K562 (cell line): ENCODE data around the gene KLF1. TPM values are rescaled to one million over a fixed set of nuclear protein-coding genes. Genes with fewer than 3 reads are reported as not detected.

Experiments used
- ARNT ChIP-seq, 2 experiments: fragments of 450-650 bp; IDR thresholded peaks; 2 replicates each; pipeline ENCODE4 v1.6.1; 2016; ENCODE audit warnings: mild to moderate bottlenecking in 1 of 2
- BRCA1 ChIP-seq, 2 experiments: fragments of 450-650 bp in 1 of 2; sonication (generic) in 1 of 2; formaldehyde crosslinking in 1 of 2; IDR thresholded peaks; 2 replicates each; pipeline versions ENCODE4 v1.5.0 to v1.6.1; 2017 to 2020; ENCODE audit warnings: mild to moderate bottlenecking in 1 of 2, missing genetic modification reagents in 1 of 2
- CCAR2 ChIP-seq: fragments of 200-400 bp; formaldehyde crosslinking; IDR thresholded peaks from 2 replicates; pipeline ENCODE4 v1.6.1; 2017; ENCODE audit warnings: mild to moderate bottlenecking, low read depth, low read length
- CCNT2 ChIP-seq: IDR thresholded peaks from 2 replicates; pipeline ENCODE4 v1.6.1; 2011; ENCODE audit warnings: borderline replicate concordance, low read depth, mild to moderate bottlenecking, moderate library complexity, mixed read lengths, low read length; ENCODE audit not compliant: insufficient read length; ENCODE audit errors: extremely low read depth
- HMGN3 ChIP-seq: IDR thresholded peaks from 2 replicates; pipeline ENCODE4 v1.6.1; 2011; ENCODE audit warnings: borderline replicate concordance, low read depth, mild to moderate bottlenecking, mixed read lengths, low read length; ENCODE audit not compliant: insufficient read length; ENCODE audit errors: extremely low read depth
- MLX ChIP-seq, 2 experiments: fragments of 450-650 bp in 1 of 2; sonication (generic) in 1 of 2; formaldehyde crosslinking; conservative IDR thresholded peaks; 2 replicates each; pipeline versions ENCODE4 v1.4.0 to v1.8.1; 2020 to 2022; ENCODE audit warnings: mild to moderate bottlenecking in 1 of 2, missing genetic modification reagents in 1 of 2
- MTF1 ChIP-seq: fragments of 250-450 bp; sonication (Bioruptor Pico); IDR thresholded peaks from 2 replicates; pipeline ENCODE4 v1.9.0; 2021; ENCODE audit warnings: moderate library complexity, mild to moderate bottlenecking, inconsistent platforms, borderline replicate concordance
- RBFOX2 ChIP-seq: fragments of 200-400 bp; formaldehyde crosslinking; IDR thresholded peaks from 2 replicates; pipeline ENCODE4 v1.6.1; 2017; ENCODE audit warnings: low read depth, mild to moderate bottlenecking, low read length, moderate library complexity
- RREB1 ChIP-seq: fragments of 250-450 bp; sonication (Bioruptor Pico); IDR thresholded peaks from 2 replicates; pipeline ENCODE4 v1.4.0; 2020
- SAFB2 ChIP-seq: fragments of 200-400 bp; formaldehyde crosslinking; IDR thresholded peaks from 2 replicates; pipeline ENCODE4 v1.6.1; 2018; ENCODE audit warnings: borderline replicate concordance, low read length, low read depth, moderate library complexity; ENCODE audit not compliant: severe bottlenecking
- SMARCA4 ChIP-seq: fragments of 450-650 bp; IDR thresholded peaks from 2 replicates; pipeline ENCODE4 v1.6.1; 2016
- ZBTB9 ChIP-seq: fragments of 450-650 bp; formaldehyde crosslinking; IDR thresholded peaks from 2 replicates; pipeline ENCODE4 v1.4.0; 2020; ENCODE audit warnings: mild to moderate bottlenecking, moderate library complexity
- ZNF274 ChIP-seq: IDR thresholded peaks from 2 replicates; pipeline ENCODE4 v1.6.1; 2011; ENCODE audit warnings: low read depth, mild to moderate bottlenecking, low read length, moderate library complexity, borderline replicate concordance
- ZNF282 ChIP-seq: sonication (generic); formaldehyde crosslinking; IDR thresholded peaks from 2 replicates; pipeline ENCODE4 v1.8.1; 2023; ENCODE audit warnings: missing genetic modification reagents
- ZNF778 ChIP-seq: fragments of 450-650 bp; formaldehyde crosslinking; IDR thresholded peaks from 2 replicates; pipeline ENCODE4 v1.4.0; 2020; ENCODE audit warnings: mild to moderate bottlenecking, moderate library complexity
- ZNF830 ChIP-seq: fragments of 250-450 bp; sonication (Bioruptor Pico); IDR thresholded peaks from 2 replicates; pipeline ENCODE4 v1.5.0; 2021; ENCODE audit warnings: mild to moderate bottlenecking
- polyA plus RNA-seq, 8 experiments: library from polyadenylated mRNA; depleted of rRNA in 4 of 8; stranded (reverse) in 5 of 8; unstranded in 3 of 8; fragments of >200 nt; fragmentation: Nextera tagmentation in 2 of 8; fragmentation: Illumina TruSeq in 1 of 8; extraction: Ambion mirVana in 2 of 8; extraction: Trizol in 1 of 8; gene quantifications; 2 replicates each; pipeline versions ENCODE4 v1.2.1 to v1.2.3, GENCODE V29; 2011 to 2014; ENCODE audit warnings: inconsistent platforms in 1 of 8, missing spikeins in 1 of 8
- total RNA-seq, 7 experiments: library from RNA; depleted of rRNA in 6 of 7; stranded (reverse); fragments of >200 nt in 6 of 7; fragmentation: Illumina TruSeq in 2 of 7; extraction: Trizol in 2 of 7; gene quantifications; 2 replicates each; pipeline versions ENCODE4 v1.2.1 to v1.2.3, GENCODE V29; 2011 to 2021; ENCODE audit warnings: low replicate concordance in 1 of 7
- TF ChIP-seq, protein P1 (sequence below): fragments of 450-650 bp; conservative IDR thresholded peaks from 2 replicates; pipeline ENCODE4 v1.6.1; 2016; ENCODE audit warnings: missing genetic modification characterization, low read depth, mild to moderate bottlenecking, missing compliant biosample characterization, moderate library complexity

The KLF1 gene
- total and polyA plus RNA-seq, 9 of the 15 experiments (the other 6 are each of a cell fraction or from before 2014, with no cell fraction given) = 8.4 to 163 (median 47.3) TPM

GRCh38 chr19:12885749-12886650, 1.0 kb downstream of the KLF1 start (continued):
- no peak for TF ChIP-seq RREB1 (CRISPR knock-in tag)
- TF ChIP-seq ZNF778 = no peak
- no peak; the same call in 1 of the 2 replicates for TF ChIP-seq ZNF282 (CRISPR knock-in tag)
- TF ChIP-seq ZNF274 = peak; percentile 49; the same call in 1 of the 2 replicates
- peak; percentile 89 for TF ChIP-seq SMARCA4
- peak; percentile 62 to 73; a peak in 3 of 4 replicates for TF ChIP-seq ARNT (IDR thresholded peaks at IDR 0.05)
- no peak for TF ChIP-seq ZNF830
- no peak for TF ChIP-seq SAFB2
- TF ChIP-seq ZBTB9 (CRISPR knock-in tag) = no peak
- TF ChIP-seq CCNT2 = peak; percentile 64
- TF ChIP-seq CCAR2 = no peak
- peak; percentile 65 for TF ChIP-seq RBFOX2
- no peak for TF ChIP-seq BRCA1 (IDR thresholded peaks at IDR 0.05)
- TF ChIP-seq BRCA1 (CRISPR knock-in tag; IDR thresholded peaks at IDR 0.05) = no peak
- TF ChIP-seq MLX (CRISPR knock-in tag; conservative IDR thresholded peaks at IDR 0.05) = no peak
- no peak for TF ChIP-seq MTF1
- TF ChIP-seq HMGN3 = peak; percentile 61
- TF ChIP-seq, protein P1, sequence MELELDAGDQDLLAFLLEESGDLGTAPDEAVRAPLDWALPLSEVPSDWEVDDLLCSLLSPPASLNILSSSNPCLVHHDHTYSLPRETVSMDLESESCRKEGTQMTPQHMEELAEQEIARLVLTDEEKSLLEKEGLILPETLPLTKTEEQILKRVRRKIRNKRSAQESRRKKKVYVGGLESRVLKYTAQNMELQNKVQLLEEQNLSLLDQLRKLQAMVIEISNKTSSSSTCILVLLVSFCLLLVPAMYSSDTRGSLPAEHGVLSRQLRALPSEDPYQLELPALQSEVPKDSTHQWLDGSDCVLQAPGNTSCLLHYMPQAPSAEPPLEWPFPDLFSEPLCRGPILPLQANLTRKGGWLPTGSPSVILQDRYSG (tag) = no peak
